Stimulated activated CD4-positive, alpha-beta T cell treated with anti-CD3 and anti-CD28 coated beads, TNF-alpha, amount 100 ng/mL, for 1 hour (primary cell): ENCODE results near the gene NACAD.

Source experiments
- DNase-seq, 3 donors: peaks; one replicate each; pipeline ENCODE4 v3.0.0-alpha.2; 2020; ENCODE audit warnings: low read depth in 3 of 3, low spot score in 1 of 3

Gene NACAD

DNA sequence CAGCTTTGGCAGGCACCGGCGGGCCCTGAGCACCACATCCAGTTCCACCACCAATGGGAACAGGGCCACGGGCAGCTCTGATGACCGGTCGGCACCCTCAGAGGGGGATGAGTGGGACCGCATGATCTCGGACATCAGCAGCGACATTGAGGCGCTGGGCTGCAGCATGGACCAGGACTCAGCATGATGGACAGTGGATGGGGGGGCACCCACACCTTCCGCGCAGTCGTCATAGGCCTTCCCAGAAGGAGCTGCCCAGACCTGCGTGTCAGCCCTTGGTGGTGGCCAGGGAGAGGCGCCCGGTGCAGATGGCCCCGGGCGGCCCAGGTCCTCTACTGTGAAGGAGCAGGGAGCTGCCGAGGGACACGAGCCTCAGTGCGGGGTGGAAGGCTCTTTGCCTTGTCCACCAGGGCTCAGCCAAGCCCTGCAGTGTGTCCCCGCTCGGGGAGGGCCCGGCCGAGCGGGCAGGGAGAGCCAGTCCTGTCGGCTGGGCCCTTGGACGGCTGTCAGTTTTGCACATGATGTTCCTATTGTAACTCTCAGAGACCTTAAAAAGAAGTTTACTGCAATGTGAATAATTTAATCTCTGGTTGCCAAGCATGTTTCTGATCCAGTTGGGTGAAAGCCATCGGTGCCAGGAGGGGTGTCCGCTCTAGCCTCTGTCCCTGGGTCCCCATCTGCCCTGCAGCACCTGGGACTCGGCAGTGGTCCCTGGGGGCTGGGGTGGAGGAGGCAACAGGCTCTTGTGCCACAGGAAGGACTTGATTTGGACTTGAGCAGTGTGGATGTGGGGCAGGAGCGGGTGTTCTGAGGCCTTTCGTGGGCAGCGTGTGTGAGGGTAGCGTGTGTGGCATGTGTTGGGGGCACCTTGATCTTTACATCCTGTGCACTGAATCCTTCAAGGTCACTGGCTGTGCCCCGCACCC lies 12.6 kb downstream of the NACAD start:
- DNase-seq, result no peak

DNA sequence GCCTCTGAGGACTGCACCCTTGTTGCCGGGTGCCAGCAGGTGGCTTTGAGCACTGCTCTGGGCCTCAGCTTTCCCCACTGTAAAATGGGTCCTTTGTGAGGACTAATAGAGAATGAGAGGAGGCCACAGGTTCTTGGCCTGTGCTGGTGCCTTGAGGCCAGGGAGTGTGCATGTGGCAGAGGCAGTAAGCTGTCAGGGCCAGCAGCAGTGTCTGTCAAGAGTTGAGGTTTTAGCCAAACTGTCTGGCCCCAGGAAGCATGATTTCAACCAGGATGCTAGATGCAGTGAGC lies 13.5 kb downstream of the NACAD start:
- no peak for DNase-seq

DNA sequence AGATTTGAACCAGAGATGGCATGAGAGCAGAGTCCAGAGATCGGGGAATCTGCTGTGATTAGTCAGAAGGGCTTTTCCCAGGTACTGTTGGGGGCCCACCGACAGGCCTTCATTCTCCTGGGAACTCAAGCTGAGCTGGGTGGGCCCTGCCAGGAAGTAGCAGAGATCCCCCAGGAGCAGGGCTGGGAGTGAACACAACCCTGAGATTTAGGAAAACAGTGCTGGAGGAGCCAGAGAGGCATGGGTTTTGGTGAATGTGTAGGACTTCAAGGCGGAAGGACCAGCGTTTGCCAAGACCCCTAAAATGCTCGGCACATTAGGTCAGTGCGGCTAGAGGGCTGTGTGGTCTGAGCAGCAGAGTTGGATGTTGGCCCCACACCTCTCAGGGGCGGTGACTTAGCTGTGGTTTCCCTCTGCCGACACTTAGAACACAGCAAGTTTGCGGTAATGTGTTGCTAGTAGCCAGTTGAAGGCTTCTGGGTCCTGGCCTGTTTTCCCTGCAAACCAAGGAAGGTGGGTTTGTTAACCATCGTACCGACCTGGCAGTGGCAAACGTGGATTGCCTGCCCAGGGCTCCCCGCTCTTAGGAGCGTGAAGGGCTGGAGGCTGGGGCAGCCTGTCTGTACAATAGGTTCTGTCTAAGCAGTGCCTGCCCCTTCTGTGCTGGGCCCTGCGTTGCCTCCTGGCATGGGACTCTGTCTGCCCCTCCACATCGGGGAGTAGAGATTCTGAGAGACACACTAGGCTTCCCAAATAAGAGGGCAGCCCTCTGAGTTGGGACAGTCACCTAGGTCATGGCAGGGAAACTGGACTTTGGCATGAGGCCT lies 14.0 kb downstream of the NACAD start:
- DNase-seq, result no peak

DNA sequence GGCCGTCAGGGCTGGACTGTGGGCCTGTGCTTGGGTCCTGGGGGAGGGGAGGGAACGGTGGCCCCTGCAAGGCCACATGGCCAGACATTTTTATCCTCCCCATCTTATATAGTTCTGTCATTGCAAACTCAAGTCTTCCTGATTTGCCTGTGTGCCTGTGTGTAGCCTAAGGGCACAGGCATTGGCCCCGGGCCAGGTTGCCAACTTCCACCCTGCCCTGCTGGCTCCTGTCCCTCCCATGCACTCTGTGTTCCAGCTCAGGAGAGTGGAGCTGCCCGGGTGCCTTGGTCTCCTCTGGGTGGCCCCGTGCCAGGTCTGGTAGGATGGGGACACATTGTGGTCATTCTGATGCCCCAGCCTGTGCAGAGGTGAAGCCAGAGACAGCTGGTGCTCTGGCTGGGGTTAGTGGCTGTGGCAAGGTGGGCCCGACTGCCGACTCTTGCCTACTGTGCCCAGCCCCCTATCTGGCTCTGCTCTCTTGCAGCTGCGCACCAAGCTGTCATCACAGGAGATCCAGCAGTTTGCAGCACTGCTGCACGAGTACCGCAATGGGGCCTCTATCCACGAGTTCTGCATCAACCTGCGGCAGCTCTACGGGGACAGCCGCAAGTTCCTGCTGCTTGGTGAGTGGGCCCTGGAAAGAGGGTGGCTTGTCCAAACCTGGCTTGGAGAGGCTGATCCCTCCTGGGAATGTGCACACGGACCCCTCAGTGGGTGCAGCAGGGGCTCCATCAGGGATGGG lies 14.8 kb downstream of the NACAD start:
- no peak for DNase-seq

DNA sequence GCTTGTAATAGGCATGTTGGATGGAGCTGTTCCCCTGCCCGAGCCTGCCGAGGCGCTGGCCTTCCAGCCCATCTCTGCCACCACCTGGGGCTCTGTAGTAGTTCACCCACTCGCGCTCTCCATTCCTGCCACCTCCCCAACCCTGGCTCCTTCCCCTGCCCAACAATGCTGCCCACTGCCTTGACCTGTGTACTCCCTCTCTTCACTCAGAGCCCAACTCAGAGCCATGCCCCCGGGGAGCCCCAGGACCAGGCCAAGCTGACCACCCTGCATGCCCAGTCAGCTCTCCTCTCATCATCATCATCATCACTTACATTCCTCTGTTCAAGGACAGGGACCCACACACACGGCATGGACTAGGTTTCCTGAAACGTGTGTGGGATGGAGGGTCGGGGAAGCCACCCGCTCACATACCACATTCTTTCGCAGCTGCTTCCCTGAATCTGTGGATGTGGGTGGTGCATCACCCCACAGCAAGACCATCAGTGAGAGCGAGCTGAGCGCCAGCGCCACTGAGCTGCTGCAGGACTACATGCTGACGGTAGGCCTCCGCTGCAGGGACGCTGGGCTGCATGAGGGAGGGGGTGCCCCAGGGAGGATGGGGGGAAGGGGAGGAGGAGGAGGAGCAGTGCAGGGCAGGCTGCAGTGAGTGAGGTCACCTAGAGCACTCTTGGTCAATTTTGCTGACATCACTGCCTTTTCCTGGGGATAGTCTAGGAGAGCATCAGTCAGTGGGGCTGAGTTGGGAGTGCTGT lies 15.6 kb downstream of the NACAD start:
- DNase-seq, result no peak

DNA sequence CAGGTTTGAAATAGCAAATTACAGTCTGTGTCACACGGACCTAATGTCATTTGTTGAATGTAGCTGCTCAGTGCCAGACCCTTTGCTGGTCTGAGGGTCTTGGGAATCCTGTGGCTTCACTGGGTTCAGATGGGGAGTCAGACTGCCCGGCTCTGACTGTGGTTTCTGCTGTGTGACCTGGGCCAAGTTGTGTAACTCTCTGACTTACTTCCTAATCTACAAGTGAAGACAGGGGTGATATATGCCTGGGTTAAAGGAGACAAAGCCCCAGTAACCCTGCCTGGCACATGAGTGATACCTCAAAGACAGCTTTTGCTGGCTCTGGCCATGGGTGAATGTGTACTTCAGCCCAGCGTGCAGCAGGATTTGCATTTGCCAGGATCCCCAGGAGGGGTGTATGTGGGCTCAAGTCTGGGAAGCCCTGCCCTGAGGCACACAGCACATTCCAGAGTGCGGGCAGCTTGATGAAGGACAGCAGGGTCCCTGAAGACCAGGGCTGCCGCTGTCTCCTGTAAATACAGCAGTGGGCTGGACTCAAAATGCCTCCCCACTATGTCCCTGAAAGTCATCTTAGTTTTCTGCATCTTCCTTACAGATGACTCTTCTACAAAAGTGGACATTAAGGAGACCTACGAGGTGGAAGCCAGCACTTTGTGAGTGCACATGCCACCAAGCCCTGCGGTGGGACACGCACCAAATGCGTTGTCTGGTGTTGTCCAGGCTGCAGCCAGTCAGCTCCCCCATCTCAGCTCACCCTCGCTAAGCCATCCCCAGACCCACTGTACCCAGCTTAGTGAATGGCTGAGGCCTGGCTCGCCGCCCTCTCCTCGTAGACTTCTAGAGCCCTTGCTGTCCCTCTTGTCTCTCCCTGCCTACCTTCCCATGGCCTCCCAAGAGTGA lies 16.4 kb downstream of the NACAD start:
- no peak for DNase-seq

DNA sequence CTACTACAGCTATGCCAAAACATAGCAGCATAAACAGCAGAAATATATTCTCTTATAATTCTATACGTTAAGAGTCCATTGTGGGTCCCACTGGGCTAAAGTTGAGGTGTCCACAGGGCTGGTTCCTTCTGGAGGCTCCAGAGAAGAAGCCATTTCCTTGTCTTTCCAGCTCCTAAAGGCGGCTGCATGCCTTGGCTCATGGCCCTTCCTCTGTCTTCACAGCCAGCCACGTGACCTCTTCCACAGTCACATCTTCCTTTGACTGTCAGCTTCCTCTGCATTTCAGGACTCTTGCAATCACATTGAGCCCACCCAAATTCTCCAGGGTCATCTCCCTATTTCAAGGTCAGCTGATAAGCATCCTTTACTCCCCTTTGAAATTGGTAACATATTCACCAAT lies 17.2 kb downstream of the NACAD start:
- DNase-seq, result no peak

DNA sequence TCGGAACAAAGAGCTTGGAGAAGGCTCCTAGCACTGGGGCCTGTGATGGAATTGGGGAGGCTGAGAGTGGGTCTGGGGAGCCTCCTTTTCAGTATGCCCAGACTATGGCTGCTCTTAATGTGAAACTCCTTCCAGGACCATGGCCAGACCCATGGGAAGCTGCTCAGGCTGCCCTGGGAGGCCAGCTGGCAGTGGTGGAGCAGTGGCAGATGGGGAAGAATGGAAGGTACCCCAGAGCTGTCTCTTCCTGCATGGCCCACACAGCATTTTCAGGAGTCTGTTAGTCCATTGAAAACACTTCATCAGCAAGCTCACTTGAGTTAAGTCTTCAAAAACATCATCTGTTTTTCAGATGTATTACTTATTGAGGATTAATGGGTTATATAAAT lies 18.5 kb downstream of the NACAD start:
- DNase-seq, result no peak

DNA sequence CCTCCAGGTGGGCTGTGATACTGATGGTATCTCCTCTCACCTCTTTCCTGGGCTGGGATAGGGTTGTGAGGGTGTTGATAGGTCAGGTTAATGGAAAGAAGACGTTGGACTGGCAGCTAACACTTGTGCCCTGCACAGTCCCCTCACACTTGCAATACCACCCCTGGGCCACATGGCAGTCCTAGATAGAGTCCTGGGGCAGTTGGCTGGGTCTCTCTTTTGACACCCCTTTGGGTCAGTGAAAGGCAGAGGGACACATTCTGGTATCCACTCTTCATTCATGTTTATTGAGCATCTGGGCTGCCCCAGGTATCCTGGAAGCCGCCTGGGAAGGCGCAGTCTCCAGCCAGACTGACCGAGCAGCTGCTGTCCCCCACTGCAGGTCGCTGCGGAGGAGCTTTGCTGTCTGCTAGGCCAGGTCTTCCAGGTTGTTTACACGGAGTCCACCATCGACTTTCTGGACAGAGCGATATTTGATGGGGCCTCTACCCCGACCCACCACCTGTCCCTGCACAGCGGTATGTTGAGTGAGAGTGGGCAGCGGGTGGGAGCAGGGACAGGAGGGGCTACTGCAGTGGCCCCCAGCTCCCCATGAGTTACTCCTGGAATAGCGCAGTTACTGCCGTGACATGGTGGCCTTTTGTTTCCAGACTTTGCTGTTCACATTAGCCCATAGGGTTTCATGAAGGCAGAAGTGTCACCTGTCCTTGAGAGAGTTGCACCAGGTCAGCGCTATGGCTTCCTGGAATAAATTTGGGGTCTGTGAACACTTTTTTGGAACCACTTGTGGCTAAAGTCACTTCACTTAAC lies 19.1 kb downstream of the NACAD start:
- DNase-seq, result no peak

DNA sequence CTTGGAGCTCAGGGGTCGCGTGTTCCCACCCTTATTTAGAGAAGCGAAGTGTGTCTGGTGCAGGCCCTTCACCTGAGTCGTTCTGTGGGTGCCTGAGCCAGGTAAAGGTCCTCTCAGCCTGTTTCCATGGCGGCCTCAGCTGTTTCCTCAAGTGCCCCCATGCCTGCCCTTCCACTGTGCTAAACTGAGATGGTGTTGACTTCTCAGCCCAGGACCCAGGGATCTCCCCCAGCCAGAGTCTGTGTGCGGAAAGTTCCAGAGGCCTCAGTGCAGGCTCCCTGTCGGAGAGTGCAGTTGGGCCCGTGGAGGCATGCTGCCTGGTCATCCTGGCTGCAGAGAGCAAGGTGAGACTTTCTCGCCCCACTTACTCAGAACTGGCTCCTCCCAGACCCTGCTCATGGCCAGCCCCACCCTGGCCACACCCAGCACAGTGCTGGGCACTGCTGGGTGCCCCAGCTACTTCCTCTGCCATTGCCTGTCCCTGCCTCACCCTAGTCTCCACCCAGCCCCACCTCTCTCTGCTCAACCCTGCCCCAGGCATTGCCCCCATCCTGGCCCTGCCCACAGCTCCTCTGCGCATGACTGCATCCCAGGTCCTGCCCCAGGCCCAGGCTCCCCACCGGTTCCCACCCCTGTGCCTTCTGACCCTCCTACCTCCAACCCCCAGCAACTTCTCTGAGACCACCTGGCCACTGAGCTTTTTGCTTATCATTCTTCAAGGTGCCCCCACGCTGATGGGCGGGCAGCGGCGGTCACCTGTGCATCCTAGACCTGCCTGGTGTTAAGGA lies 20.3 kb downstream of the NACAD start:
- no peak for DNase-seq

DNA sequence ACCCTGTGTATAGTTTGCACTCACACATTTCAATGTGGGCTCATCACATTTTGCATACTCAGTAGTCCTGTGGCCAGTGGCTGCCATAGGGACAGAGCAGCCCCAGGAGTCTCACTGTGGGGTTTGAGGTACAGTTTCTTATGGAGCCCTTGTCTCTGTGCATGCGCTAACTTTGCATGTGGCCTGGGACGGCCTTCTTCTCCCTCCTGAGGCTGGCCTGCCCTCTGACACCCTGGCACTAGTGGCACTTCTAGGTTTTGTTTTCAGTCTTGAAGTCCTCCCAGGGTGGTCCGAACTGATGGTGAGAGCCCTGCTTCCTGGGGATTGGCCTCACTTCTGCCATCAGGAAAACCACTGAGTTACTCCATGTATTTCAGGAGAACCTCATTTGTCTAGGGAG lies 21.2 kb downstream of the NACAD start:
- DNase-seq, result no peak

DNA sequence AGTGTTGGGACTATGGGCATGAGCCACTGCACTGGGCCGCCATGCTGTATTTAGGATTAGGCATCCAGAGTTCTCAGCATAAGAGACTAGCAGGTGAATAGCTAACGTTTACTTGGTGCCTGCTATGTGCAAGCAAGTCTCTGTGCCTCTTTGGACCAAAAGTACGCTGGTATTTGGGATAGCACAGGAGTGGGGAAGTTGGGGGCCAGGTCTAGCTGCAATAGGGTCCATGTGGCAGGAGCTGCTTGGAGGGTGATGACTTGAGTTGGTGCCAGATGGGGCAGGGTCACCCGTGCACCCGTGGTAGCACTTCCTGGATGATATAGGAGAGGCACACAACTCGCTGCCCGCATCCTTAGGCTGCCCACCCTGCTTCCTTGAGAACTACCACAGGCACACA lies 22.4 kb downstream of the NACAD start:
- no peak for DNase-seq

DNA sequence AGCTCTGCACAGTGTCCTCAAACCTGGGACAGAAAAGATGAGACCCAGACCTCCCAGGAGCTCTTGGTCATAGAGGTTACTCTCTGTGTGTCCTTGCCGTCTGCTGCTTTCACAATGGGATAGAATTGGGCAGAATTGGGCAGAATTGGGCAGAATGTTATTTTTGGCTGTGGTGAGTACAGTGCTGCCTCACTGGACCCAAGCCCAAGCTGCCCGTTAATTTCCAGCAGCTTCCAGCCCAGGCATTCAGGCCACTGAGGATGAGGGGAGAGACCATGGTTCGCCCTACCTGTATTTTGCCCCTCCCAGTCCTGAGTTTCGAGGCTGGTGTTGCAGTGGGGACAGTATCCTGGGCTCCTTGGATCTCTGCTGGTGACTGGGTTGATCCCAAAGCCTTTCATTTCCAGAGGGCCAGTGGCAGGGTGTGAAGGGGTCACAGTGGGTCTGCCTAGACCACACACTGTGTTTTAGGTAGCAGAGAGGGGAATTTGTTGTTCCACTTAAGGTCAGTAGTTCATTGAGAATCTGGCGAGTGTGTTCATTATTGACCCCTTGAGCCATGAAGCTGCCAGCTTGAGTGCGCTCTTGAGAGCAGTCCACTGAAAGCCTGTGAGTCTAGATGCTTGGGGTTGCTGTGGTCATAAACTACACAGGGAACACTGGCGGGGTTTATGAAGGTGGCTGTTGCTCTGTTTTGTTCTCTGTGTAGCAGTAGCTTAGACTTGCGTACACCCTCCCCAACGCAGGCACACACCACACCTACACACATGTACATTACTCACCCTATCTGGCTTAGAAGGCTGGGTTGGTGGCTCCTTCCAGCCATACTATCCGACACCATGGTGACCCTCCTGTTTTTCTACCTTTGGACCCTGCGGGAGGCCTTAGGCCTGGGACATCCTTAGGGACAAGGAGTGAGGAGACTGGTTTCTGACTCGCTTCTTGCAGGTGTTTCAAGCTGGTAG lies 23.5 kb downstream of the NACAD start:
- DNase-seq, result no peak

DNA sequence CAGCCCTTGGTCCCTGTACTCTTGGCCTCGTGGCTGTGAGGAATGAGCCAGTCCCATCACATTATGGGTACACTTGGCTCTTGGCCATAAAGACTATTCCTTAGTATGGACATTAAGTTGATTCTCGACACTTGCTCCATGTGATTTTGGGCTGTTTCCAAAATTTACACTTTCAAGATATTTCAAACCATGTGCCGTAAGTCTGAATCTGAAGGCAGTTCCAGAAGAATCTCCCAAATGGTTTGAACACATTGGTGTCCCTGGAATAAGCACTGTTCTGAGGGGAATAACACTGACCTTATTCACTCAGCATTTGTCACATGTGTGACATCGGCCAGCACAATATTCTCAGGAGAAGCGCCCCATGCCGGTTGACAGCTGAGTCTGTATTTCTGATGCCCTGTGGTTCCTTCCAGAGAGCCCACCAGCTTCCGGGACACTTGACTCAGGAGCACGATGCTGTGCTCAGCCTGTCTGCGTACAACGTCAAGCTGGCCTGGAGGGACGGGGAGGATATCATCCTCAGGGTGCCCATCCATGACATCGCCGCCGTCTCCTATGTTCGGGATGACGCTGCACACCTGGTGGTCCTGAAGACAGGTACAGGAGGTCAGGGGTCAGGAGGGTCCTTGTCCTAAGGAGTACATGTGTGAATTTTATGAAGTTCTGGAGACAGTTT lies 24.6 kb downstream of the NACAD start:
- DNase-seq, result no peak

DNA sequence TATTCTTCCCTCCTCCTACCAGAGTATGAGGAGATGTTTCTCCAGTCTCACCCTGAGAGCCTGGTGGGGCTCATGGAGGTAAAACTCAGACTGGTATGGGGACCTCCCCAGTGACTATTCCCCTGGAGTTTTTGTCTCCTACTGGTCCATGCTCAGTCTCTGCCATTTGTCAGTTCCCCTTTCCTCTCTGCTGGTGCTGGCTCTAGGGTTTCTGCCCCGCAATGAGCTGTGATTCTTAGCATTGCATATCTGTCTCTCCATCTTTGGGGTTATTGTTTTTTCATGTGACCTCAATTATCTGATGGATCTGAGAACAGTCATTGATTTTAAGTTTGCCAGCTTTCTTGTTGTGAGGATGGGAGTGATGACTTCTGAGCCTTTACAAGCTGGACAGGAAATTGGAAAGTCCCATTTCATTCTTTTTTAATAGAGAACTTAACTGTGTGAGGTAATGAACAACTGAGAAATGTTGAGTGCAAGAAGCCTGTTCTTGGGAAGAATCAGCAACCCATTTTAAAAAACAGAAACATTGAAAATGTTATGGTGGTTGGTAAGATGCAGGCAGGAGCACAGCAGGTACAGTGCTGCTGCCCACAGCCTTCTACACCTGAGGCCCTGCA lies 26.9 kb downstream of the NACAD start:
- DNase-seq, result no peak

DNA sequence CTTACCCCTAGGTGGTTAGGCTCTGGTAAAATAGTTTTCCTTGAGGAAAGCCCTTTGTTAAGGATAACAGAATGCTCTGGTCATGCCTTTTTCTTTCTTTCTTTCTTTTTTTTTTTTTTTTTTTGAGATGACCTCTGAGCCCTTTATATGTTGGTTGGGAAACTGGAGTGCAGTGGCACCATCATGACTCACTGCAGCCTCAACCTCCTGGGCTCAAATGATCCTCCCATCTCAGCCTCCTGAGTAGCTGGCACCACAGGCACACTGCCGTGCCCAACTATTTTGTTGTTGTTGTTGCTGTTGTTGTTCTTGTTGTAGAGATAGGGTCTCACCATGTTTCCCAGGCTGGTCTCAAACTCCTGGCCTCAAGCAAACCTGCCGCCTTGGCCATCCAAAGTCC lies 27.4 kb downstream of the NACAD start:
- DNase-seq, result no peak
